Kasumi-1 (cell line): ENCODE results near the gene CA5A.
"Not testable (repeated sequence)": the region's sequence is repeated elsewhere in the genome, so short reads cannot be mapped to it uniquely, and the experiment has no call there.

Experiments used
- DNase-seq, 2 experiments: peaks; one replicate each; lab custom pipeline; 2025; lab: John Stamatoyannopoulos, UW

Gene CA5A

DNA sequence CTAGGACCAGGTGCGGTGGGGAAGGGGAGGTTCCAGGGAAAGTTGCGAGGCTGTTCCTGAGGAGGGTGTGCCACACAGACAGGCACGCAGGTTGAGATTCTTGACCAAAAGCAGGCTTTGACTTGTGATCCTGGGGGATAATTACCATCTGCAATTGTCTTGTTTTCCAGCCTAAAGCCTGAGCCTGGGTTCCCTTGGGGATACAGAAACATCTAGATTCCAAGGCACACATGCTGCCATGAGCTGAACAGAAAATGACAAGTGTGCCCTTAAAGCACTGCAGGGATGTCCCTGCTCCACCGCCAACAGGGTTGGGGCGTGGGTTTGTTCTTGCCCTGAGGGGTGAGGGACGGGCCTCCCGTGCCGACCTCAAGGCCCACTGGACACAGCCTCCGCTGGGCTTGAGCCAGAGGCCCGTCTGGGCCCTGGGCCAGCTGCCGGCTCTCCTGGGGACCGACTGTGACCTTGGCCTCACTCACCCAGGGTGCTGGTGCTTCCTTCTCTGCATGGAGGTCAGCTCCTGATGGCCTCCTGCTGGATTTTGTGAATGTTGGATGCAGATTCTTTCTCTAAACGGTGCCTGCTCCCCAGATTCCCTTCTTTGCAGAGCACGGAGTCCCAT, 14.0 kb downstream of the CA5A start:
- DNase-seq, result no peak

DNA sequence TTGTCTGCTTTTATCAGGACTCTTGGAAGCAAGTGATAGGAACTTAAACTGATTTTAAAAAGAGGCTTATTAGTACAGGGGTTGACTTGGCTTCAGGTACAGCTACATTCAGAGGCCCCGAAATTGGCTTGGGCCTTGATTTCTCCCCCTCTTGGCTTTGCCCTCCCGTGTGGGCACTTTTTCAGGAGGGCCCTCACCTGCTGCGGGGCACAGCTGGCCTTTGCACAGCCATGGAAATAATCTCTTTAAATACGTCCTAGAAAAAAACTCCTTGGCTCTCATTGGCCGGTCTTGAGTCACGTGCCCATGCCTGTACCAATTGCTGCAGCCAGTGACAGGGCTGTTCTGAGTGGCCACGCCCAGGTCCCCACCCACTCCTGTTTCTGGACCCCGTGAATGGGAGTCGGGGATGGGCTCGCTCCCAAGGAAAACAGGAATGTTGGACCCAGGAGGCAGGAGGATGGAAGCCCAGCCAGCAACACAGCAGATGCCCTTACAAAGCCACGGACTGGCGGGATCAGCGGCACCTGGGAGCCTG, 15.0 kb downstream of the CA5A start:
- no peak for DNase-seq

DNA sequence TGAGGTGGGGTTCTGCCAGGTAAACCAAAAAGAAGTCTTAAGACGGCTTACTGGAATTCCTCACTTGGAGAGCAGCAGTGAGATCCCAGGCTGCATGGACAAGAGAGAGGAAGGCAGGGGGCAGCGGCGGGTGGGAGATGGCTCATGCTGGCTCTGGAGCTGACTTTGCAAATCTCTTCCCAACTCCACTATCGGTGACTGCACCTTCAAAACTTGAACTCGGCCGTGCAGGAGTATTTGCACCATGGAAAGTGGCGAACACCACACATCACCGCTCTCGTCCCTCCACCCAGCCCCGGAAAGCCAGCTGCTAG, 16.7 kb downstream of the CA5A start:
- no peak for DNase-seq

DNA sequence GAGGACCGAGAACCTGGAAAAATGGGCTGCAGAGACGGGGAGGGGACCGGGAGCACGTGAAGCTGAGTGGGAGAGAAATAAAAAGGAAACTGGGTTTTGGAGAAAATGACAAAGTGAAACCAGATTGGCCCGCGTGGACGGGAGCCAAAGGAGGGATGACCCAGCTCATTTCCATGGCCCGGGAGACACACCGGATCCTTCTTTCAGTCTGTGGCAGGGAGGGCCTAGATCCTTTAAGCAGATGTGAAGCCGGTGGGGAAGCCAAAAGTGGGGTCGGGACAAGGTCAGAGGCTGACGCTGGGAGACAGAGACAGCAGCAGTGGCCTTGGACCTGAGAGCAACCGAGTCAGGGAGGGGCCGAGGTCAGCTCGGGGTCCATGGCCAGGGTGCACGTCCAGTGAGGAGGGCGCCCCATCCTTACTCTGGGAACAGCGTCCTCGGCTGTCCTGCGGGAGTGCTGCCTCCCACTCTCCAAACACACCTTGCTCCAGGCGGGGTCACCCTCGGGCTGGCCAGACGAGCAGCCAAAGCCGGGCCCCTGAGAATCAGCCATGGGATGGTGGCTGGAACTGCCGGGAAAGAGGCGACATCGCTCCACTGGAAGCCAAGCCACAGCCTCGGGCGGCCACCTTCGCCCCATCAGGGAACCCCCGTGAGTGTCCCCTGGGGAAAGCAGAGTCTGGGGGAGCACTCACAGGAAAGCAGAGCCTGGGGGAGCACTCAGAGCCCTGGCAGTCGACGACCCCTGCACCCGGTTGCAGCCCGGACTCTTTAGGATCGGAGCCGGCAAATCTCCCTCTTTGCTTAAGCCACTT, 17.3 kb downstream of the CA5A start:
- no peak for DNase-seq

DNA sequence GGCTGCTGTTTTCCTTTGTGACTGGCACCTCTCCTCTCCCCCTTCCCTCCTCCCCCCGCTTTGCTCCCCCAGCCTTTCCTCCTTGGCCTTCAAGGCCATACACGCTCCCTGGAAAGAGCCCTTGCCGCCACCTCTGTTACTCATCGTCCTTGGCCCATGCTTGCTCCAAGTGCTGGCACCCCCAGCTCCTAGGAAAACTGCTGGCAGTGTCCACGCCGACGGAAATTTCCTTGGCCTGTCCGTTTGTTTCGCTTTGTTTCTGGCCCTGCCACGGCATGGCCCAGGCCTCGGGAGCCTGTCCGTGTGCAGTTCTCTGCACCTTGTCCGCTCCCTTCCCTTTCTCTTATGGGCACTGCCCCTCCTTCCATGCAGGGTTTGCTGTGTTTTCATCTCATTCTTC, 18.0 kb downstream of the CA5A start:
- DNase-seq, result no peak

DNA sequence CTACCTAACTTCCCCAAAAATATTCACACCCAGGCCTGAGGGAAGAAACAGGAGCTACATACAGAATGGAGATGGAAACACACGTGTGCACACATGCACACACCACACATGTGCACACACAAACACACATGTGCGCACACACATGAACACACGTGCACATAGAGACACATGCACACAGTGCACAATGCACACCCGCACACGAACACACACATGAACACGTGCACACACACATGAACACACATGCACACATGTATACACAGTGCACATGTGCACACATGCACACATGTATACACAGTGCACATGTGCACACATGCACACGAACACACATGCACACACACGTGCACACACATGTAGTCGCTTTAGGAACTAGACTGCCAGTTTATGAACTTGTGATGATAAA, 18.8 kb downstream of the CA5A start:
- DNase-seq, result no peak

DNA sequence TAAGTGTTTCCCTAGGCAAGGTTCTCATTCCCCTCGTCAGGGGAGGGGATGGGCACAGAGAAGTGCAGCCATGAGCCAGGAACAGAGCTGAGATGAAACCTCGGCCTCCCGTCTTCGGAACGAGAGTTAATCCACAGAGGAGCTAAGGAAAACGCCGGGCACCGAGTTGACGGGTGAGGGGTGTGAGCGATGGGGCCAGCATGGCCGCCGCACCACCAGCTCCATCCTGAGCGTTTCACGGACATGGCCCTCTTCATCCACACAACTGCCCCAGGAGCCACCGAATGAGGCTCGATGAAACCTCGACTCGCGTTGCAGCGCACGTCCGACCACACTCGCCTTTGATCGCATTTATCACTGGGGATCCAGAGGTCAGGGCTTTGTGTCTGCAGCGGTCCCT, 21.5 kb downstream of the CA5A start:
- no peak for DNase-seq

DNA sequence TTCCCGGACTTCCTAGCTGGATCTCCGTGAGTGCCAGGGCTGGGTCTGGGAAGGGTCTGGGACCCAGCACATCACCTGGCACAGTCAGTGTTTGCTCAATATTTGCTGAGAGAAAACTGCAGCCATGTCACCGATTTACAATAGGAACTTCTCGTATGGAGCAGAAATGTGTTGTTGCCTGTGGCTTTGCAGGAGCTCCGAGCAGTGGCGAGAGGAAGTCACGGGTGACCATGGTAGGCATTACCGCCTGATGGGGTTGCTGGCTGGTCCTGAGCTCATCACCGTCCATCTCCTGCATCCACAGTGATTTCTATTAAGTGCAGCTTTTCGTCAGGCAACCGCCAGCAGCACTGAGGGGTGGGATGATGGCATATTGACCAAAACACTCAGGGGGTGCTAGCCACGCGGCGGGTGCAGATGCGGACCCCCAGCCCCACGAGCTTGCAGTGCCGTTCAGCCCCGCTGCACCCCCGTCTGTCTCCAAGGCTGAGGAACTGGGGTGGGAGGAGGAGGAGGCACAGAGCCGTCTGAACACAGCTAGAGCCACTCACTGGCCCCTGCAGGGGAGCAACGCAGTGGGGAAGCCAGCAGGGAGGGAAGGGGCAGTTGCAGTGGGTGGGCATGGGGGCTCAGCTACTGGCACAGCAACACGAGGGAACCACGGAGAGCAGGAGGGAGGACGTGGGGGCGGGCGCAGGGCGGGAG, 22.2 kb downstream of the CA5A start:
- DNase-seq, result not testable (repeated sequence)

DNA sequence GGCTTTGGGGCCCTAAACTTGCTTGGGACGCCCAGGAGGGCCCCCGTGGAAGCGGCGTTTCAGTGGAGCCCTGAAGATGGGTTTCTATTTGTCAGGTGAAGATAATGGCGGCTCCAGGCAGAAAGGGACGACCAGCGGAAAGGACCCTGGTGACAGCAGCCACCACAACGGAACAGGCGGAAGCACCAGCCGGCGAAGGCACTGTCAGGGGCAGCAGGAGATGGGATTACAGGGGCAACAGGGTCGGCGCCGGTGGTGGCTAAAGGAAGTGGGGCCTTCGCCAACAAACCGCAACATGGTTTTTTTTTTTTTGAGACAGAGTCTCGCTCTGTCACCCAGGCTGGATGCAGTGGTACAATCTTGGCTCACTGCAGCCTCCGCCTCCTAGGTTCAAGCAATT, 23.6 kb downstream of the CA5A start:
- peak; percentile 62 to 64 for DNase-seq

DNA sequence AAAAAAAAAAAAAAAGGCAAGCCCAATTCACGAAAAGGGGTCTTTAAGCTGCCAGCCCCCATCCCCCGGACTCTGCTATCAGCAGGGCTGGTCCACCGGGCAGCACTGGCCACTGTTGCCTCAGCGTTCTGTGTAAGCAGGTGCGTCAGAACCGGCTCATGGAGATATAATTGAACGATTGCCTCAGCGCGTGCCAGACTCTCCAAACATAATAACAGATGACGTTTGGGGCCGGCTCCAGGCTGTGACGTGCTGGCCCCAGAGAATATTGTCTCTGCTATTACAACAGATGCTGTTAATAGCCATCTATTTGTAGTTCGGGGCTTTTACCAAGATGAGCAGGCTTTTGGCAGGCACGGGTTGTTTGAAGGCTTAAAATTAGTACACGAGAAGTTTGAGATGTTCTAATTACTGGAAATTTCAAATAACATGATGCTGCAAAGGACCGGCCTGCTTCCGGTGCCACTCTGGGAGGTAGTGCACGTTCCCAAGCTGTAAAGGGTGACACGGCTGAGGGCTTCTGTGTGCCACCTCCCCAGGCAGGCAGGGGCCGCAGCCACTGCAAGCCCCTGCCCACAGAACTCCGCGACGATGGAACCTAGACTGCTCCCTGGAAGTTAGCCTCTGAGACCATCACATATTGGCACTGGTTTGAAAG, 25.1 kb downstream of the CA5A start:
- DNase-seq, result not testable (repeated sequence)

DNA sequence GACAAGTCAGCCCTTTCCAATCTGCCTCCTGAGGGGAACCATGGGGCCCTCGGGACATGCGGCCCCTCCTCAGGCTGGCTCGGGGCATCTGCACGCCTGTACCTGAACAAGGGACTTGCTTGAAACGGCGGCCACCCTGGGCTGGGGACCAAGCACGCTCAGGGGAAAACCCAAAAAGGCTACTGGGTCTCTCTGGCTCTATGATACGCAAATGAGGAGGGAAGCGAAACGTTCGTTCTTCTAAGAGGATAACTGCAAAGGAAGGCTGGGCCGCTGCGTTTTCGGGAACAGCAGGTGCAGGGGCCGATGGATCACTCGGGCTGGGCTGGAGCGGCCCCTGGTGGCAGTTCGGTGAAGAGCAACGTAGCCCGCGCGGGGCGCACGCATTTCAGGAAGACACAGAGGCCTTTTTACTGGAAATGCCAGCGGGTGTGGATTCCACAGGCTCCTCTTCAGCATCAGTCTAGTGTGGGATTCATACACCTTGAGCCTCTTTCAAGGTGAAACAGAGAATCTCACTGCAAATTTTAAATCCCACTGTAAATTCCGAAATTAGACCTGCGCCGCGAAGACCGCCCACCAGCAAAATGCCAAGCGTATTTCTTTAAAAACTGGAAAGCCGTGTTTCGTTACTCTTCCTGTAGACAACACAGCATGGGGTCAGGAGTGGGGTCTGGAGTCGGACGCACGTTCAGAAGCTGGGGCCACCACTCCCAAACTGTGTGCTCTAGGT, 27.0 kb downstream of the CA5A start:
- DNase-seq, result peak; percentile 56 to 68

DNA sequence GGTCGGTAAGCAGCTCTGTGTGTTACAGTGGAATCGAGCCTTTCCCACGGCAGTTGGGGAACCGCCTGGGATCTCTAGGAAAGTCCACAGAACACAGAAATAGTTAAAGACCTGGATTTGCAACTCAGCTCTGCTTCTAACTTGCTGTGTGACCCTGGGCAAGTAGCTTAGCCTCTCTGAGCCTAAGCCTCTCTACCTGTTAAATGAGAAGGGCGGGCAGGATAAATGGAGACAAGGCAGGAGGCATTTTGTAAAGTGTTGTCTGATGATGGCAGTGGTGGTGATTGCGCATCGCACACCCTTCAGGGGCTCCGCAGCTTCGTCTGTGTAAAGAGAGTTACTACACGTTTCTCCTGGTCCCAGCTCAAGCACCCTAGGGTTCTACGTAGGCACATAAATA, 28.2 kb downstream of the CA5A start:
- DNase-seq, result not testable (repeated sequence)

DNA sequence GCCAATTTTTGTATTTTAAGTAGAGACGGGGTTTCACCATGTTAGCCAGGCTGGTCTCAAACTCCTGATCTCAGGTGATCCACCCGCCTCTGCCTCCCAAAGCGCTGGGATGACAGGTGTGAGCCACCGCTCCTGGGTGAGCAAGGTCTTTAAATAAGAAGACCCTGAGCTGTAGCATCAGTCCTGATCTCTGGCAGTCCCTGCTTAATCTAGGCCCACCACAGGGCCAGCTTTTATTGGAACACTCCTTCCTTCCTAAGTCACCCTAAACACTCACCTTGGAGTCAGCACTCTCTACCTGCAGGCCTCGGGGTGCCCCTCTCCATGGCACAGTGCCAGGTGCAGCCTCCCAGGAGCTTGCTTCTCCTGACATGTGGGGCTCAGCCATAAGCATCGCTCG, 30.8 kb downstream of the CA5A start:
- DNase-seq, result not testable (repeated sequence)

DNA sequence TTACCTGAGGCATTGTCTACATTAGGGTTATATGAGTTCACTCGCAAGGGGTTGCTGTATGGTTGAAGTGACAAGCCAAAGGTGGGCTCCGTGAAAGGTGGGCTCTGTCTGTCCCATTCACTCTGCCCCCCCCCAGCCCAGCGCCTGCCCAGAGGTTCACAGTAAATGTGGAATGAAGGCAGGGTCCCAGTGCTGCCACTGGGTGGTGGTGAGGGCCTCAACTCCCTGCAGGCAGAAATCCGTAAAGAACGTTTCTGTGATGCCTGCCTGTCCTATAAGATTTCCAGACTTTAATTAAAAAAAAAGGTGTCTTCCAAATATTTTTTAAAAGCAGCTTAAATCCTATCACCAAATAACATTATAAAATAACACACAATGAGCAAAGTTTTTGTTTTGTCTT, 31.4 kb downstream of the CA5A start:
- not testable (repeated sequence) for DNase-seq

DNA sequence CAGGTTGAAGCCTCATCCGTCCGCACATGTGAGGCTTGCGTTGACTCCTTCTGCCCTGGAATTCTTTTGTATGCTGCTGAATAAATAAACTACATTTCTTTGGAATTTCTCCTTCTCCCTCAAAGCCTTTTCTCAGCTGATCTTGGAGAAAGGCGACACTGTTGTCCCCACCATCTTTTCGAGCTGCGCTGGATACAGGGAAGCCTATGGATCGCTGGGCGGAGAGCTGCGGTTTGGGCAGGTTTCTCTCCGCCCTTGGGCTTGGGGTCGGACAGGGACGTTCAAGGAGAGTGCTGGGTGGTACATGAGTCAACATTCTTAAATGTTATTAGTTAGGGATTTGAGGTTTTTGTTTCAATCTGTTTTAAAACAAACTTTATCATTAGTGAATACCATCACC, 35.8 kb downstream of the CA5A start:
- not testable (repeated sequence) for DNase-seq

DNA sequence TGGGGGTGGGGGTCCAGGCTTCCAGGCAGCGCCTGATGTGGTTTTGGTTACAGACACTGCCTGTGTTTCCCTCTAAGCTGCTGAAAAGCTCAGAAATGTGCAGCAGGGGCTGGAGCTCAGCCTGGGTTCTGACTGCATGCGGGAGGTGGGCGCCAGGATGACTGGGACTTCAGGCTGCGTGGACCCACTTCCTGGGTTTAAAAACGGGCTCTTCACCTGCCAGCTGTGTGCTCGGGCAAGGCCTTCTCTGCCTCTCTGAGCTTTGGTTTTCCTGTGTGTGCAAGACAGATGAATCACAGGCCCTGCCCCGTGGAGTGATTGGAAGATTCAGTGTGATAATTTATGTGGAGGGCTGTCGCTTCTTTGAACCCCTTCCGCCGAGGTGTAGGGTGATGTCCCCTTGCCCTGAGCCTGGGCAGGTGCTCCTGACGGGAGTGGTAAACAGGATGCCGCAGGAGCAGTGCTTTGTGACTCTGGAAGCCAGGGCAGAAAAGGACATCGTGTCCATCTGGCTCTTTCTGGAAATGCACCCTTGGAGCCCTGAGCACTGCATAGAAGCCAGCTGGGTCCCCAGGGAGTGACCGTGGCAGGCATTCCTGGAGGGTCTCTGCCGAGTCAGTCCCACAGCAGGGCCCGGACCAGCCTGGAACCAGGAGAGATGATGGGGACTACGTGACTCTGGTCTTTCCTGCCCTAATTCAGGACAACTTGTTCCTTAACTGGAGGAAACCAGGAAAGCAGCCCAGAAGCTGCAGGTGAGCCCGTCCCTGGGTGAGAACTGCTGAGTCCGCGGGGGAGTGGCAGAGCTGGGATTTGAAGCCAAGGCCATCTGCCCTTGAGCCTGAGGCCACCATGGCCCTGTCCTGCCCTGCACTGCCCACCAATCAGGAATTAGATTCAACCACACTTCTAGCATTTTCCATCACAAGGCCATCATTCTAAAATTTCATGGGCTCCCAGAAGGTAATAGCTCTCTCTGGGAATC, 38.5 kb downstream of the CA5A start:
- peak in 1 of 2 experiments; percentile 10 for DNase-seq

DNA sequence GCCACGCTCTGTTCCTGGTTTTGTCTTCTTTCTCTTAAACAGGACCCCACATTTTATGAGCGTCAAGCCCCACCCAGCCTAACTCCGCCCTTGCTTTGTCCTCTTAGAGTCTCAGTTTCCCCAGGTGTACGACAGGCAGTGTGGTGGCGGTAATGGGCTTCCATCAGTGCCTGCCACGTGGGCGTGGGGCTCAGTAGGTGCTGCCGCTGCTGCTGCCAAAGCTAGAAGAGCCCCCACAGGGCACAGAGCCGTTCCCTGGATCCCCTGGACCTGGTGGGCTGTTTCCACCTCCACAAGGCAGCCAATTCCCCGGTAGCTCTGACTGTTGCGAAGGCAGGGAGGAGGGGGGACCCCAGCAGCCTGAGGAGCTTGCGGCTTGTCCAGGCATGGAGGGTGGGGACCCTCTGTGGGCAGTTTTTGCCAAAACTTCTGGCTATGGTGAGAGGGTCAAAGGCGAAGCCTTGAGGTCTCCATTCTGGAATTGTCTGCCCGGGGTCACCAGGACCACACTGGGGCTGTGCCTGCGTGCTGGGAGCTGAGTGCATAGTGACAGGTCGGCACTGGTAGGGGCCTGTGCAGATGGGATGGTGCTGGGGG, 39.3 kb downstream of the CA5A start:
- DNase-seq, result not testable (repeated sequence)

DNA sequence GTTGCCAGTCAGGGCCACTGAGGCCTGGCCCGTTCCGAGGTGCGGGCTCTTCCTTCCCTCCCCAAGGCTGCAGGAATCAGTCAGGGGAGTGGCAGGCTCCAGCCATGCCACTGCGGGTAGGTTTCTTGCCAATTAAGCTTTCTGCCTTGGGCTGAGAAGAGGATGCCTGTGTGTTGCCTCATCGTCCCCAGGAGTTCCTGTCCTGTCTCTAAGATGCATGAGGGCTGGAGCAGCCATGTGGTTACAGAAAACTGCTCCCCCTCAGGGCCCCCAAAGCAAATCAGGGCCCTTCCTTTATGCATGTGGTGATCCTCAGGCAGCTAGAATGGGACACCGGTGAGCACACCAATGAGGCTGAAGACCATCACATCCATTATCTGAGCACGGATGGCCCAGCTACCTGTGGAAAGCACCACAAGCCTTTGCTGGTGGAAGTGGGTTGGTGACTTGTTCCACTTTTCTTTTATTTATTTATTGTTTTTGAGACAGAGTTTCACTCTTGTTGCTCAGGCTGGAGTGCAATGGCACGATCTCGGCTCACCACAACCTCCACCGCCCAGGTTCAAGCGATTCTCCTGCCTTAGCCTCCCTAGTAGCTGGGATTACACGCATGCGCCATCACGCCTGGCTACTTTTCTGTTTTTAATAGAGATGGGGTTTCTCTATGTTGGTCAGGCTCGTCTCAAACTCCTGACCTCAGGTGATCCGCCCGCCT, 40.0 kb downstream of the CA5A start:
- peak; percentile 47 to 56 for DNase-seq

DNA sequence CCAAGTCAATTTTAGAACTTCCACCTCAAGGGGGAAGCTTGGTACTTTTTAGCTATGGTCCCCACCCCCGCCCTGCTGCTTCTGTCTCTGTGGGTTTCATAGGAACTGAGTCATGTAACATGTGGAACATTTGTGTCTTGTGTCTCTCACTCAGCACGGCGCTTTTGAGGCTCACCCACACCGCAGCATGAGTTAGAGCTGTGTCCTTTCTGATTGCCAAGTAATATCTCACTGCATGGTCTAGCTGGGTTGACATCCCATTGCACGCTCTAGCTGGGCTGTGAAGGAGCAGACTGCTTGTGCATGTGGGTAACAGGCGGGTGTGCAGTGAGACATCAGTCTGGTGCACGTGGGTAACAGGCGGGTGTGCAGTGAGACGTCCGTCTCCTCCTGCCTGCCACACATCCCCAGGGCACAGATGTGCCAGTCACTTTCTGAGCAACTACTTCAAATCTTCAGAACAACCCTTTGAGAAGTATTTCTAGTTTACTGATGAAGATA, 40.6 kb downstream of the CA5A start:
- DNase-seq, result peak; percentile 67
